Measurements from ENCODE around the gene EP400.

EP400 gene

DNA sequence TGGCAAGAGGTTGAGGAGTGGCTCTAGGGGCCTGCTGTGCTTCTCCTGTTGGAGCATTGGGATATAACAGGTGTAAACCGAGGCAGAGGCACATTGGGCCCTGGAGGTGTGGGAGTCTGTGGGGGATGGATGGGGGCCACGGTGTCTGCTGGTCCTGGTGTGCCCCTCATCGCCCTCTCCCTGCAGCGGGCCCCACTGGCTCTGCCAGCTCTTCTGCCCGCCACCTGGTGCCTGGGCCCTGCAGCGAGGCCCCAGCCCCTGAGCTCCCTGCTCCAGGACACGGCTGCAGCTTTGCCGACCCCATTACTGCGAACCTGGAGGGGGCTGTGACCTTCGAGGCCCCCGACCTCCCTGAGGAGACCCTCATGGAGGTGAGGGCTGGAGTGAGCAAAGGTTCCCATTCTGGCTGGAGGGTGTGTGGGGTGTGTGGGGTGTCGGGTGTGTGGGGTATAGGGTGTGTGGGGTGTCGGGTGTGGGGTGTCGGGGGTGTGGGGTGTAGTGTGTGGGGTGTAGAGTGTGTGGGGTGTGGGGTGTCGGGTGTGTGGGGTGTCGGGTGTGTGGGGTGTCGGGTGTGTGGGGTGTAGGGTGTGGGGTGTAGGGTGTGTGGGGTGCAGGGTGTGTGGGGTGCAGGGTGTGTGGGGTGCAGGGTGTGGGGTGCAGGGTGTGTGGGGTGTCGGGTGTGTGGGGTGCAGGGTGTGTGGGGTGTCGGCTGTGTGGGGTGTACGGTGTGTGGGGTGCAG is 31.3 kb upstream of the EP400 start:
- H3K4me3 ChIP-seq (ENCODE audit: low read depth, low read length), result no peak overlapping the region
- no peaks in the 10 kb centered on the region for H3K9me3 ChIP-seq (ENCODE audit: control insufficient read depth, insufficient read depth, low read depth, low read length)
- CTCF ChIA-PET, result interaction anchor here (0.9 kb wide), 1 partner anchor 56 kb away, joined by 3 read pairs; no protein-coding TSS in a partner anchor
- TF ChIP-seq ZNF600 (tag by site-specific recombination; IDR thresholded peaks at IDR 0.05) (no peak), ZNF335 (tag by site-specific recombination; conservative IDR thresholded peaks at IDR 0.05) (no peak), ZFP69B (tag by site-specific recombination; IDR thresholded peaks at IDR 0.05) (no peak), PRDM2 (tag by site-specific recombination; IDR thresholded peaks at IDR 0.05; ENCODE audit: borderline replicate concordance) (no peak), ZNF398 (tag by site-specific recombination; IDR thresholded peaks at IDR 0.05) (no peak), YY1 (tag by site-specific recombination; IDR thresholded peaks at IDR 0.05) (no peak), ZFP37 (tag by site-specific recombination; IDR thresholded peaks at IDR 0.05) (no peak), GLIS1 (tag by site-specific recombination; IDR thresholded peaks at IDR 0.05) (no peak), ZNF521 (tag by site-specific recombination; IDR thresholded peaks at IDR 0.05) (no peak), ZNF514 (tag by site-specific recombination; IDR thresholded peaks at IDR 0.05) (no peak), ZNF530 (tag by site-specific recombination; IDR thresholded peaks at IDR 0.05; ENCODE audit: low read depth) (no peak)
- TF ChIP-seq, protein P1, sequence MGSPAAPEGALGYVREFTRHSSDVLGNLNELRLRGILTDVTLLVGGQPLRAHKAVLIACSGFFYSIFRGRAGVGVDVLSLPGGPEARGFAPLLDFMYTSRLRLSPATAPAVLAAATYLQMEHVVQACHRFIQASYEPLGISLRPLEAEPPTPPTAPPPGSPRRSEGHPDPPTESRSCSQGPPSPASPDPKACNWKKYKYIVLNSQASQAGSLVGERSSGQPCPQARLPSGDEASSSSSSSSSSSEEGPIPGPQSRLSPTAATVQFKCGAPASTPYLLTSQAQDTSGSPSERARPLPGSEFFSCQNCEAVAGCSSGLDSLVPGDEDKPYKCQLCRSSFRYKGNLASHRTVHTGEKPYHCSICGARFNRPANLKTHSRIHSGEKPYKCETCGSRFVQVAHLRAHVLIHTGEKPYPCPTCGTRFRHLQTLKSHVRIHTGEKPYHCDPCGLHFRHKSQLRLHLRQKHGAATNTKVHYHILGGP (tag by site-specific recombination; IDR thresholded peaks at IDR 0.05), result no peak
- TF ChIP-seq, protein P2, sequence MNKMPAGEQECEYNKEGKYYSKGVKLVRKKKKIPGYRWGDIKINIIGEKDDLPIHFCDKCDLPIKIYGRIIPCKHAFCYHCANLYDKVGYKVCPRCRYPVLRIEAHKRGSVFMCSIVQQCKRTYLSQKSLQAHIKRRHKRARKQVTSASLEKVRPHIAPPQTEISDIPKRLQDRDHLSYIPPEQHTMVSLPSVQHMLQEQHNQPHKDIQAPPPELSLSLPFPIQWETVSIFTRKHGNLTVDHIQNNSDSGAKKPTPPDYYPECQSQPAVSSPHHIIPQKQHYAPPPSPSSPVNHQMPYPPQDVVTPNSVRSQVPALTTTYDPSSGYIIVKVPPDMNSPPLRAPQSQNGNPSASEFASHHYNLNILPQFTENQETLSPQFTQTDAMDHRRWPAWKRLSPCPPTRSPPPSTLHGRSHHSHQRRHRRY (tag by site-specific recombination; IDR thresholded peaks at IDR 0.05), result no peak
- H3K27ac ChIP-seq (ENCODE audit: extremely low read depth, low read depth, low read length), result no peak overlapping the region
- H3K4me1 ChIP-seq (ENCODE audit: control insufficient read depth, insufficient read depth, low read length), result no peaks in the 10 kb centered on the region
- H3K36me3 ChIP-seq (ENCODE audit: control insufficient read depth in 2 of 2, insufficient read depth in 1 of 2, low read length in 2 of 2), result peaks cover 0 to 87% of the 10 kb centered on the region in 2 experiments; a peak in 2 of 3 replicates
- POLR2A ChIA-PET, result interaction anchor here (0.6 kb wide), 1 partner anchor 185 kb away, joined by 3 read pairs; no protein-coding TSS in a partner anchor

- H3K9me3 ChIP-seq (ENCODE audit: control insufficient read depth, insufficient read depth, low read depth, low read length), result no peaks in the 10 kb centered on the region
- ChIA-PET POLR2A (interaction anchor here (0.6 kb wide), 1 partner anchor 185 kb away, joined by 3 read pairs; no protein-coding TSS in a partner anchor), CTCF (no interaction called here)
- peaks cover 0 to 82% of the 10 kb centered on the region in 2 experiments; a peak in 2 of 3 replicates for H3K36me3 ChIP-seq (ENCODE audit: control insufficient read depth in 2 of 2, insufficient read depth in 1 of 2, low read length in 2 of 2)
- H3K4me1 ChIP-seq (ENCODE audit: control insufficient read depth, insufficient read depth, low read length), result no peaks in the 10 kb centered on the region
- no peak overlapping the region for H3K4me3 ChIP-seq (ENCODE audit: low read depth, low read length)
- no peak overlapping the region for H3K27ac ChIP-seq (ENCODE audit: extremely low read depth, low read depth, low read length)
- TF ChIP-seq ZNF354C (tag by site-specific recombination; IDR thresholded peaks at IDR 0.05; ENCODE audit: borderline replicate concordance, low read depth) (no peak), ZBTB10 (tag by site-specific recombination; IDR thresholded peaks at IDR 0.05) (peak; percentile 60; the same call in 1 of the 2 replicates), ZNF394 (tag by site-specific recombination; IDR thresholded peaks at IDR 0.05; ENCODE audit: borderline replicate concordance) (no peak), BCL11B (tag by site-specific recombination; IDR thresholded peaks at IDR 0.05; ENCODE audit: low read depth) (no peak)
- TF ChIP-seq, protein P3, sequence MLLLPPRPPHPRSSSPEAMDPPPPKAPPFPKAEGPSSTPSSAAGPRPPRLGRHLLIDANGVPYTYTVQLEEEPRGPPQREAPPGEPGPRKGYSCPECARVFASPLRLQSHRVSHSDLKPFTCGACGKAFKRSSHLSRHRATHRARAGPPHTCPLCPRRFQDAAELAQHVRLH (tag by site-specific recombination; IDR thresholded peaks at IDR 0.05), result no peak
These were observed 30.7 kb upstream of the EP400 start for GRCh38 chr12:131919051-131919347.
